ENCODE measurements around the gene SI. TPM values are rescaled to one million over a fixed set of nuclear protein-coding genes. Genes with fewer than 3 reads are reported as not detected.

Gene SI
- total and polyA plus RNA-seq, 2 of the 4 experiments (the other 2 are of a cell fraction): not detected

DNA sequence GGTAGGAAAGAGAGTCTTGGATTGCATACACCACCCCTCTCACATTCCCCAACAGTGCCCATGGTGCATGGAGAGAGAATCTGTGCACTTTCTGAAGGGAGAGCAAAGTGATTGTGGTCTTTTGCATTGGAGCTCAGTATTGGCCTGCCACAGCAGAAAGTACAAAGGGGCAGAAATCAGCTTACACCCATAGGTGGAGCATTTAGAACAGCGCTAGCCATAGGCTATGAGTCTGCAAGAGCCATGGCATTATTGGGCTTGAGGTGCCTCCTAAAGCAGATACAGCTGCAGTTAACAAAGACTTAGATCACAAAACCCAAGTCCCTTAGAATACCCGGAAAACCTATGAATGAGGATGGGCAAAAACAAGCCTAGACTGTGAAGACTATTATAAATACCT is 21.8 kb downstream of the SI start:
- no peak overlapping the region for H4K91ac ChIP-seq (ENCODE audit: insufficient read depth, low read depth, low read length)
- H2BK20ac ChIP-seq (ENCODE audit: low read depth, low read length): no peak overlapping the region
- dilution Hi-C loops (cut with HindIII; ENCODE audit: low sequenced_read_pairs, unreplicated experiment): no loop called here
- POLR2A ChIA-PET (ENCODE audit: unreplicated experiment): no interaction called here
- H3K56ac ChIP-seq (ENCODE audit: extremely low read depth, insufficient read depth, low read length): no peak overlapping the region
- H3K18ac ChIP-seq (ENCODE audit: low read depth, low read length): no peak overlapping the region
- no peaks in the 10 kb centered on the region for H3K27me3 ChIP-seq (ENCODE audit: control insufficient read depth, insufficient read depth, low read length)
- H3K4ac ChIP-seq (ENCODE audit: low read depth, low read length): no peak overlapping the region
- no peak overlapping the region for H2BK120ac ChIP-seq (ENCODE audit: low read depth, low read length)
- no peak overlapping the region for H3K4me3 ChIP-seq (ENCODE audit: insufficient read depth, low read depth, low read length)
- H3K4me2 ChIP-seq (ENCODE audit: low read depth, low read length): no peak overlapping the region
- no peak overlapping the region for H3K9ac ChIP-seq (ENCODE audit: low read depth, low read length)
- no peak overlapping the region for H3K27ac ChIP-seq (ENCODE audit: insufficient read depth, low read length)
- in situ Hi-C loops (cut with MboI; ENCODE audit: low sequenced_read_pairs): no loop called here
- H3K79me1 ChIP-seq (ENCODE audit: low read depth in 1 of 2, low read length in 2 of 2): no peaks in the 10 kb centered on the region
- H2AK9ac ChIP-seq (replicated peaks; ENCODE audit: low read depth, low read length, poor library complexity): no peak overlapping the region
- no peaks in the 10 kb centered on the region for H3K4me1 ChIP-seq (ENCODE audit: control insufficient read depth, insufficient read depth, low read length)
- BruUV-seq (replicated peaks): no TSS peak
- no peak overlapping the region for H2AFZ ChIP-seq (replicated peaks; ENCODE audit: low read length, poor library complexity)
- peaks cover 5% of the 10 kb centered on the region; the same call in 1 of the 2 replicates for H3K9me3 ChIP-seq (ENCODE audit: control insufficient read depth, insufficient read depth, low read length)
- H2BK5ac ChIP-seq (ENCODE audit: low read depth, low read length, poor library complexity, severe bottlenecking): no peak overlapping the region
- ATAC-seq (ENCODE audit: low read depth) (no peak), DNase-seq (no peak)
- intact Hi-C loops (cut with micrococcal nuclease): no loop called here
- H4K20me1 ChIP-seq (ENCODE audit: insufficient read depth, low read length): no peaks in the 10 kb centered on the region
- no peak overlapping the region for H4K8ac ChIP-seq (ENCODE audit: low read depth in 2 of 2, low read length in 2 of 2)
- H2BK15ac ChIP-seq (ENCODE audit: low read depth, low read length): no peak overlapping the region
- H3K9me1 ChIP-seq (ENCODE audit: insufficient read depth, low read length): no peaks in the 10 kb centered on the region
- no CpG with 5 or more reads among the region's 2 CpGs for WGBS, 2 experiments (ENCODE audit: extremely low coverage in 2 of 2, insufficient read length in 1 of 2)
- H3K14ac ChIP-seq (replicated peaks; ENCODE audit: low read depth, low read length): no peak overlapping the region
- CTCF ChIA-PET: no interaction called here
- H3K36me3 ChIP-seq (ENCODE audit: control insufficient read depth, insufficient read depth, low read length): no peaks in the 10 kb centered on the region
- H4K5ac ChIP-seq (ENCODE audit: low read depth, low read length): no peak overlapping the region
- H2AK5ac ChIP-seq (ENCODE audit: low read depth, low read length): no peak overlapping the region
- TF ChIP-seq, protein P1, sequence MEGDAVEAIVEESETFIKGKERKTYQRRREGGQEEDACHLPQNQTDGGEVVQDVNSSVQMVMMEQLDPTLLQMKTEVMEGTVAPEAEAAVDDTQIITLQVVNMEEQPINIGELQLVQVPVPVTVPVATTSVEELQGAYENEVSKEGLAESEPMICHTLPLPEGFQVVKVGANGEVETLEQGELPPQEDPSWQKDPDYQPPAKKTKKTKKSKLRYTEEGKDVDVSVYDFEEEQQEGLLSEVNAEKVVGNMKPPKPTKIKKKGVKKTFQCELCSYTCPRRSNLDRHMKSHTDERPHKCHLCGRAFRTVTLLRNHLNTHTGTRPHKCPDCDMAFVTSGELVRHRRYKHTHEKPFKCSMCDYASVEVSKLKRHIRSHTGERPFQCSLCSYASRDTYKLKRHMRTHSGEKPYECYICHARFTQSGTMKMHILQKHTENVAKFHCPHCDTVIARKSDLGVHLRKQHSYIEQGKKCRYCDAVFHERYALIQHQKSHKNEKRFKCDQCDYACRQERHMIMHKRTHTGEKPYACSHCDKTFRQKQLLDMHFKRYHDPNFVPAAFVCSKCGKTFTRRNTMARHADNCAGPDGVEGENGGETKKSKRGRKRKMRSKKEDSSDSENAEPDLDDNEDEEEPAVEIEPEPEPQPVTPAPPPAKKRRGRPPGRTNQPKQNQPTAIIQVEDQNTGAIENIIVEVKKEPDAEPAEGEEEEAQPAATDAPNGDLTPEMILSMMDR (conservative IDR thresholded peaks at IDR 0.05; ENCODE audit: low read depth, low read length): no peak
- TF ChIP-seq SMC3 (IDR thresholded peaks at IDR 0.05; ENCODE audit: low read depth, low read length): no peak
- TF ChIP-seq RAD21 (IDR thresholded peaks at IDR 0.05; ENCODE audit: low read length): no peak
- TF ChIP-seq MAFK (IDR thresholded peaks at IDR 0.05; ENCODE audit: low read depth, low read length): no peak
- TF ChIP-seq NFE2L2 (IDR thresholded peaks at IDR 0.05; ENCODE audit: low read depth, low read length): no peak
- no peak for TF ChIP-seq MXI1 (IDR thresholded peaks at IDR 0.05; ENCODE audit: borderline replicate concordance, low read depth, low read length)
- TF ChIP-seq MAZ (IDR thresholded peaks at IDR 0.05; ENCODE audit: borderline replicate concordance, low read depth, low read length): no peak
- TF ChIP-seq, protein P2, sequence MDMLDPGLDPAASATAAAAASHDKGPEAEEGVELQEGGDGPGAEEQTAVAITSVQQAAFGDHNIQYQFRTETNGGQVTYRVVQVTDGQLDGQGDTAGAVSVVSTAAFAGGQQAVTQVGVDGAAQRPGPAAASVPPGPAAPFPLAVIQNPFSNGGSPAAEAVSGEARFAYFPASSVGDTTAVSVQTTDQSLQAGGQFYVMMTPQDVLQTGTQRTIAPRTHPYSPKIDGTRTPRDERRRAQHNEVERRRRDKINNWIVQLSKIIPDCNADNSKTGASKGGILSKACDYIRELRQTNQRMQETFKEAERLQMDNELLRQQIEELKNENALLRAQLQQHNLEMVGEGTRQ (IDR thresholded peaks at IDR 0.05; ENCODE audit: low read depth, low read length): no peak
- no peak for TF ChIP-seq POLR2A (IDR thresholded peaks at IDR 0.05; ENCODE audit: low read depth, low read length)
- TF ChIP-seq BHLHE40 (IDR thresholded peaks at IDR 0.05; ENCODE audit: low read depth, low read length): no peak
- TF ChIP-seq, protein P3, sequence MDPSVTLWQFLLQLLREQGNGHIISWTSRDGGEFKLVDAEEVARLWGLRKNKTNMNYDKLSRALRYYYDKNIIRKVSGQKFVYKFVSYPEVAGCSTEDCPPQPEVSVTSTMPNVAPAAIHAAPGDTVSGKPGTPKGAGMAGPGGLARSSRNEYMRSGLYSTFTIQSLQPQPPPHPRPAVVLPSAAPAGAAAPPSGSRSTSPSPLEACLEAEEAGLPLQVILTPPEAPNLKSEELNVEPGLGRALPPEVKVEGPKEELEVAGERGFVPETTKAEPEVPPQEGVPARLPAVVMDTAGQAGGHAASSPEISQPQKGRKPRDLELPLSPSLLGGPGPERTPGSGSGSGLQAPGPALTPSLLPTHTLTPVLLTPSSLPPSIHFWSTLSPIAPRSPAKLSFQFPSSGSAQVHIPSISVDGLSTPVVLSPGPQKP (IDR thresholded peaks at IDR 0.05; ENCODE audit: borderline replicate concordance, low read depth, low read length): no peak
- H3K23ac ChIP-seq (ENCODE audit: low read depth, low read length): no peak overlapping the region

Measured in IMR-90 (cell line).